NCI-H146 (cell line): Measurements from ENCODE around the gene EIPR1.

ENCODE experiments used
- DNase-seq: peaks from one replicate; lab custom pipeline; 2025; lab: John Stamatoyannopoulos, UW

EIPR1 gene

GRCh38 chr2:3377612-3378432 lies at the start of gene EIPR1:
TSS of gene EIPR1 (minus strand) at chr2:3377818. CDS start at chr2:3377689, 129 bp downstream.
- peak; percentile 98 for DNase-seq

GRCh38 chr2:3427272-3427671 lies 49.7 kb upstream of the EIPR1 start:
- no peak for DNase-seq

- no peak for DNase-seq
Observed at GRCh38 chr2:3426615-3427014, 49.0 kb upstream of the EIPR1 start.

- no peak for DNase-seq
Observed at GRCh38 chr2:3424171-3424795, 46.7 kb upstream of the EIPR1 start.

- peak; percentile 19 for DNase-seq
Observed at GRCh38 chr2:3423492-3424170, 46.0 kb upstream of the EIPR1 start.

- no peak for DNase-seq
Observed at GRCh38 chr2:3422161-3422779, 44.7 kb upstream of the EIPR1 start.

- no peak for DNase-seq
Observed at GRCh38 chr2:3421580-3421979, 44.0 kb upstream of the EIPR1 start.

- no peak for DNase-seq
Observed at GRCh38 chr2:3420769-3421397, 43.3 kb upstream of the EIPR1 start.

GRCh38 chr2:3420076-3420768 lies 42.6 kb upstream of the EIPR1 start:
- DNase-seq = no peak

GRCh38 chr2:3418766-3419404 lies 41.3 kb upstream of the EIPR1 start:
- no peak for DNase-seq

- no peak for DNase-seq
Observed at GRCh38 chr2:3414133-3414860, 36.7 kb upstream of the EIPR1 start.

GRCh38 chr2:3413697-3414096 lies 36.1 kb upstream of the EIPR1 start:
- DNase-seq = no peak

- DNase-seq = no peak
Observed at GRCh38 chr2:3411103-3411502, 33.5 kb upstream of the EIPR1 start.

- DNase-seq = peak; percentile 13
Observed at GRCh38 chr2:3409627-3410170, 32.1 kb upstream of the EIPR1 start.

GRCh38 chr2:3408781-3409180 lies 31.2 kb upstream of the EIPR1 start:
- no peak for DNase-seq

GRCh38 chr2:3406501-3406900 lies 28.9 kb upstream of the EIPR1 start:
- no peak for DNase-seq

- no peak for DNase-seq
Observed at GRCh38 chr2:3405876-3406275, 28.3 kb upstream of the EIPR1 start.

- DNase-seq = no peak
Observed at GRCh38 chr2:3405307-3405706, 27.7 kb upstream of the EIPR1 start.

GRCh38 chr2:3404349-3404894 lies 26.8 kb upstream of the EIPR1 start:
- DNase-seq = no peak
